ENCODE results near the gene MSRB3.

Gene MSRB3

DNA sequence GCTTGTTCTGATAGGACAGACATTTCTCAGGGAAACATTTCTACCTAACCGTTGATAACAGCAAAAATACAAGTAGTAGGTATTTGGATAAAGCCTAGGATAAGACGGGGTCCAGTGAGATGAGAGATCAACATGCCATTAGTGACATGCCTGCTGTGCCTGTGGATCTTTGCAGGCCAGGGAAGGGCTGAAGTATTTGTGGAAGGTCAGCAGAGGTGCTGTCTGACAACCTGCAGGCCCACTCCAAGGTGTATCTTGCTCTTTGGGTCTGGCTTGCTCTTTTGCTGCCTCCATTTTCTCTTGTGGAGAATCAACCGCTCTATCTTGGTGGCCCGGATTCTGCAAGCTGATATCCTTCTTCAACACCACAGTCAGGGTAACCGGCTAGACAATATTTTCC is 46.7 kb downstream of the MSRB3 start:
- no peak for DNase-seq (ENCODE audit: low spot score)

GRCh38 chr12:65326616-65327015 is 48.1 kb downstream of the MSRB3 start:
- DNase-seq (ENCODE audit: low spot score) = no peak

- no peak for DNase-seq (ENCODE audit: low spot score)
These were observed 49.0 kb downstream of the MSRB3 start for GRCh38 chr12:65327207-65328076.

- DNase-seq (ENCODE audit: low spot score) = no peak
These were observed 51.2 kb downstream of the MSRB3 start for GRCh38 chr12:65329721-65330120.

GRCh38 chr12:65330331-65330730 is 51.8 kb downstream of the MSRB3 start:
- no peak for DNase-seq (ENCODE audit: low spot score)

GRCh38 chr12:65331456-65331855 is 53.0 kb downstream of the MSRB3 start:
- DNase-seq (ENCODE audit: low spot score) = no peak

GRCh38 chr12:65333649-65334048 is 55.2 kb downstream of the MSRB3 start:
- no peak for DNase-seq (ENCODE audit: low spot score)

DNA sequence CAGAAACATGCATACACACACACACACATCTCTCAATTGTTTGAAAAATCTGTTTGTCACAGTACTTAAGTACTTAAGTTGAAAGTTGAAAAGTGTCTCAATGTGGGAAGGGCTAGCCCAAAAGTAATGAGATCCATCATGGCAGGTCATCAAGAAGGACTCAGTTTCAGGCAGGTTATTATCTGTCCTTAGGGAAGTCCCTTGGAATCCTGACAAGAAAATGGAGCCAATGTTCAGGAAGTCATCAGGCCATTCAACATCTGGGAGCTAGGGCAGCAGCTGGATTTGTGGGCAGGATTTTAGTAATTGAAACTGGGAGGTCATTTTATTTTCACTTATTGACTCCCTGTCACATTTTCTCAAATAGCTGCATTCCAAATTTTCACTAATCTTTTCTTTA is 56.0 kb downstream of the MSRB3 start:
- no peak for DNase-seq (ENCODE audit: low spot score)

DNA sequence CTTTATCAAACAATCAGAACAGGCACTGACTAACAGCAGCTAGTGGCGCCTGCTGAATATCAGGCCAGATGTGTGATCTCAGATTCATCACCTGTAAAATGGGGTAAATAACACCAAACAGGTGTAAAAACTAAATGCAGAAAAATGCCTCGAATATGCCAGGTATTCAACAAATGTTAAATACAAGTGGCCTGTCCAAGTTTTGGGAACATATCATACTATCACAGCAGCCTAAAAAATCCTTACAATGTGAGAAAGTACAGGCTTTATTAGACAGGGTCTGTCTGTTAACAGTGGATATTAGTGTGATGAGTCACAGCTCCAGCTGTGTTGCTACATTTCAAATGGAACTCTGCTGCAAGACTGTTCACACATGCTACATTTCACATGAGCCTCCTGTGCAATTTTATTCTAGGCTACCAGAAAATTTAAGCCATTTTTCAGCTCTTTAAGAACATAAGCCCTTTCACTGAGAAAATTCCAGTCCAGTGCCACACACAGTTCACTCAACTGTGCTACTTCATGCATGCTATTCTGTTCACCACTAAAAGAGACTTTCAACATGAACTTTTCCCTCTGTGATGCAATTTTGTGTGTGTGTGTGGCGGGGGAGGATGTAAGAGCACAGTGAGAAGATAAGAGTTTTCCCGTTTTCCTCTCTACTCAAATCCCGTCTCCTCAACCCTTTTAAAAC is 56.7 kb downstream of the MSRB3 start:
- peak; percentile 56 for DNase-seq (ENCODE audit: low spot score)

DNA sequence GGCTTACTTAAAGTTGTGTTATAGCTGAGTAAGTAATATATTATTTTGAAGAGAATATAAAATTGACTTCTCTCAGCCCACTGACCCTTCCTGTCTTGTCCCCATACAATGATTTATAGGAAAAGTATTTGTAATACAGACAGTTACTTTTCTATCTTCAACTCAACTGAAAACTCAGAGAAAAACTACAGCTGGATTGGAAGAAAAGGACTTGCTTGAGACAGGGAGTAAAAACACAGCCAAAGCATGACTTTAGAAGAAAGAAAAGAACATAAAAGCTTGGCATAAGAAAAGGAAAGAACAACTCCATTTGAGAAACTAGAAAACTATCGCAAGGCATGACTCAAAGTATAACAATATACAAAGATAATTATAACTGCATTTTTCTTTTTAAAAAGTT is 57.5 kb downstream of the MSRB3 start:
- DNase-seq (ENCODE audit: low spot score) = no peak

DNA sequence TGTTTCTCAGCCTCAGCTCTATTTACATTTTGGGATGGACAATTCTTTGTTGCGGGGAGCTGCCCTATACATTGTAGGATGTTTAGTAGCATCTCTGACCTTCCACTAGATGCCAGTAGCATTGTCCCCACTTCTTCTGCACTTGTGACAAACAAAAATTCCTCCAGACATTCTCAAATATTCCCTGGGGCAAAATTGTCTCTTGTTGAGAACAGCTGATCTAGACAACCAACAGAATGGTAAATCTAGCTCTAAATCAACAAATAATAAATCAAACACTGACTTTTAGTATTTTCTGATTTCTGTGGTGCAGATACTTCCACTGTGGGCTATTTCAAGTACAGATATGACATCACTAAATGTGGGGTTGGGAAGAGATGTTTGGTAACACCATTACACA is 60.7 kb downstream of the MSRB3 start:
- DNase-seq (ENCODE audit: low spot score) = no peak

- no peak for DNase-seq (ENCODE audit: low spot score)
These were observed 64.7 kb downstream of the MSRB3 start for GRCh38 chr12:65343230-65343629.

DNA sequence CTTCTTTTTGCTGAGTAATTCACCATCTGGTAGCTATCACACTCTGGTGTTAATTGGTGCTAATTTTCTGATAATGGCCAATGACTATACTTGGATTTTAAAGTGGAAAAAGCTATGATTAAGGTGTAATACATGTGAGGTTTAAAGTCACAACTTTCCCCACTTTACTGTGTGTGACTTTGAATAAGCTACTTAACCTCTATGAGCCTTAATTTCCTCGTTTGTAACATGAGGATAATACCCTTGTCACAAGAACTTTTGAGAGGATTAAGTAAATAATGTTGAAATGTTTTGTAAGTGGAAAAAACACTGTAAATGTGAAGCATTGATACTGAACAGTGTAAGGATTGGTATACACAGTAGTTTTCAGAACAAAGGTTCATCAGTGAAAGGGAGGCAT is 65.3 kb downstream of the MSRB3 start:
- no peak for DNase-seq (ENCODE audit: low spot score)

DNA sequence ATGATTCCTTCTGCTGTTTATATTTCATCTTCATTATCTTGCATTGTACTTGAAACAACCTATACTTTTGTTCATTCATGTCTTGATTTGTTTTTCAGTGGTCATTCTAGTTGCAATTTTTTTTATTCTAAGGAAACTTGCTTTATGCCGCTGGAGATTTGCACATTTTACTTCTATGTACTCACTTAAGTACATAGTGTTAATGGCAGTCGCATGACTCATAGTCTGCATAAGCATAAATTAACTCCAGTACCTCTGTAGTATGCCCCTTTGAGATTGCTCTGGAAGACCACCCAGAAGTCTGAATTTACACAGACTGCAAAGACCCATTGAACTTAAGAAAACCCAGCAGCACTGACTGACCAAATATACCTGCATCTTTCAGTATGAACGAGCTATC is 77.0 kb downstream of the MSRB3 start:
- DNase-seq (ENCODE audit: low spot score) = peak; percentile 21

- DNase-seq (ENCODE audit: low spot score) = no peak
These were observed 84.0 kb downstream of the MSRB3 start for GRCh38 chr12:65362234-65363031.

- no peak for DNase-seq (ENCODE audit: low spot score)
These were observed 85.6 kb downstream of the MSRB3 start for GRCh38 chr12:65364046-65364445.

DNA sequence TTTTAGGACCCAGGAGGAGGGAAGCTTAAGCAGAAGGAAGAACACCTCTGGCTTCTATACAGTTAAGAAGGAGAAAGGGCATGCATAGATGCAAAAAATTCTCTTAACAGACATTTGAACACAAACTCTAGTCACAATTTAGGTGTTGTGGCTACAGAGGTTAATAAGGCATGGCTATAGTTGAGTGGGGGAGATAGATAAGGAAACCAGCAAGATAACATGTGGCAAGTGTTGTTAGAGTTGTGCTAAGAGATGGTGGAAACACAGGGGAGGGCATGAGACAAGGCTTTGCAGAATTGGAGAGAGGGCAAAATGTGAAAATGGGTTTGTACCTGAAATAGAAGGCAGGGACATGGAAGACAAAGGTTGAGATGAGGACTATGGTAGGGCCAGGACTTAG is 88.9 kb downstream of the MSRB3 start:
- DNase-seq (ENCODE audit: low spot score) = no peak

GRCh38 chr12:65368055-65368454 is 89.6 kb downstream of the MSRB3 start:
- DNase-seq (ENCODE audit: low spot score) = no peak

- no peak for DNase-seq (ENCODE audit: low spot score)
These were observed 94.1 kb downstream of the MSRB3 start for GRCh38 chr12:65372574-65372973.

- DNase-seq (ENCODE audit: low spot score) = no peak
These were observed 105.8 kb downstream of the MSRB3 start for GRCh38 chr12:65384240-65384639.

DNA sequence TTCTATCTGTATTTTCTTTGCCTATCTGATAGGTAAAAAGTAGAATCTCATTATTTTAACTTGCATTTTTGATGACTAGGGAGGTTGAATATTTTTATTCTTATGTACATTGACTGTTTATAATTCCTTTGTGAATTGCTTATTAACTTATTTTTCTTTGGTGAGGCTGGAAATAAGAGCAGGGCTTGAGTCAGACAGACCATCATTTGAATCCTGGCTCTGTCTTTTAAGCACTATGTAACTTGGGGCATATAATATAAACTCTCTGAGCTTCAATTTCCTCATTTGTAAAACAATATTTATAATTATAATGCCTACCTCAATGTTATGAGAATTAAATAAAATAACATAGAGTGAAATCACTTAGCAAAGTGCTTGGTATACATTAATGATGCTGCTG is 108.9 kb downstream of the MSRB3 start:
- DNase-seq (ENCODE audit: low spot score) = no peak

- DNase-seq (ENCODE audit: low spot score) = no peak
These were observed 111.0 kb downstream of the MSRB3 start for GRCh38 chr12:65389436-65389835.

DNA sequence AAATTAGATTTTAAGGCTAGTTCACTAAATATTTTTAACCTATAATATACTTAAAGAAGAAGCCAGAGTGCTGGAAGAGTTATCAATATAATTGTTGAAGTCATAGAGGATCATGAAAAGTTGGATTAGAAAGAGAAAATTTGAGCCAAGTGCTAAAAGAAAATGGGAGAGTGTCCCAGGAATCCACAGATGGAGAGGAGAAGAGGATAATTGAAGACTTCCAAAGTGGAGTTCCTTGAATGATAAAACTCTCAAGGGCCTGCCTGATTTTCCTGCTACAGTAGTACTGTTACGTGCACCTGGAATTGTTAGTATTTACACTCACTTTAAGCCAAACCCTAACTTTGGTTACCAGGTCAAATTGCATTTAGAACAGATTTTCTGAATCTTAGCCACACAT is 113.2 kb downstream of the MSRB3 start:
- DNase-seq (ENCODE audit: low spot score) = no peak
